SU-DHL-6 (cell line): Measurements from ENCODE around the gene ACSL3.

Experiments
- H2AFZ ChIP-seq: fragments of 200-600 bp; sonication (generic); 2 replicates; pipeline ENCODE4 v1.6.1; 2014; ENCODE audit warnings: low read depth, mild to moderate bottlenecking, moderate library complexity, mixed read lengths, antibody characterized with exemption, low read length; ENCODE audit not compliant: severe bottlenecking
- H3F3A ChIP-seq: fragments of 200-600 bp; shearing (Covaris generic); 2 replicates; pipeline ENCODE4 v1.6.0; 2016; ENCODE audit warnings: antibody characterized with exemption, mild to moderate bottlenecking; ENCODE audit not compliant: insufficient read depth
- H3K27ac ChIP-seq: fragments of 200-600 bp; sonication (generic); 2 replicates; pipeline ENCODE4 v1.5.1; 2016; ENCODE audit warnings: low read depth, mild to moderate bottlenecking, low read length, moderate library complexity, mixed read lengths
- H3K27me3 ChIP-seq: fragments of 200-600 bp; sonication (generic), shearing (Covaris generic); 2 replicates; pipeline ENCODE4 v1.6.0; 2014; ENCODE audit warnings: mild to moderate bottlenecking, low read length
- H3K36me3 ChIP-seq: fragments of 200-600 bp; sonication (generic); 2 replicates; pipeline ENCODE4 v1.6.1; 2014; ENCODE audit warnings: mild to moderate bottlenecking, low read length, mixed read lengths
- H3K4me2 ChIP-seq: fragments of 300-600, 200-600 bp; shearing (Covaris generic), sonication (generic); 2 replicates; pipeline ENCODE4 v1.6.0; 2014; ENCODE audit warnings: low read length, low read depth, mild to moderate bottlenecking; ENCODE audit not compliant: poor library complexity, severe bottlenecking
- H3K4me3 ChIP-seq: fragments of 200-600 bp; sonication (generic); 2 replicates; pipeline ENCODE4 v1.5.1; 2014; ENCODE audit warnings: antibody characterized with exemption, low read length, mild to moderate bottlenecking, mixed read lengths; ENCODE audit not compliant: insufficient read depth, poor library complexity, severe bottlenecking
- H3K79me2 ChIP-seq: fragments of 200-600 bp; sonication (generic); 2 replicates; pipeline ENCODE4 v1.6.1; 2014; ENCODE audit warnings: mild to moderate bottlenecking, low read length, moderate library complexity; ENCODE audit not compliant: insufficient read depth
- H3K9ac ChIP-seq: fragments of 200-600 bp; sonication (generic); 2 replicates; pipeline ENCODE4 v1.7.0; 2014; ENCODE audit warnings: mild to moderate bottlenecking, low read length
- H3K9me2 ChIP-seq: fragments of 200-600 bp; sonication (generic); replicated peaks from 2 replicates; pipeline ENCODE4 v1.6.1; 2014; ENCODE audit warnings: low read length; ENCODE audit not compliant: insufficient read depth
- H3K9me3 ChIP-seq: fragments of 200-600 bp; sonication (generic); 2 replicates; pipeline ENCODE4 v1.6.1; 2014; ENCODE audit warnings: low read length, mixed read lengths; ENCODE audit not compliant: insufficient read depth
- H4K20me1 ChIP-seq: fragments of 200-600 bp; sonication (generic); 2 replicates; pipeline ENCODE4 v1.6.1; 2014; ENCODE audit warnings: low read depth, mild to moderate bottlenecking, antibody characterized with exemption, low read length, moderate library complexity, mixed read lengths
- EZH2phosphoT487 ChIP-seq: fragments of 200-600 bp; sonication (generic), shearing (Covaris generic); conservative IDR thresholded peaks from 2 replicates; pipeline ENCODE4 v1.6.1; 2018; ENCODE audit warnings: mild to moderate bottlenecking, antibody characterized with exemption, low read length, moderate library complexity, mixed read lengths
- TF ChIP-seq, protein P1 (sequence below): fragments of 200-600 bp; sonication (generic); IDR thresholded peaks from one replicate; pipeline ENCODE4 v1.5.1; 2017; ENCODE audit warnings: antibody characterized with exemption, mild to moderate bottlenecking, low read length, moderate library complexity; ENCODE audit not compliant: insufficient read depth, poor library complexity, severe bottlenecking

ACSL3 gene

GRCh38 chr2:222959358-222959757 is 98.5 kb downstream of the ACSL3 start:
- Histone ChIP-seq H3K27me3 (no peaks in the 10 kb centered on the region), H3K27ac (no peak overlapping the region), H3K36me3 (no peaks in the 10 kb centered on the region), H4K20me1 (no peaks in the 10 kb centered on the region), H3K79me2 (no peaks in the 10 kb centered on the region), H3K9ac (no peak overlapping the region), H3K9me2 (no peaks in the 10 kb centered on the region), H3F3A (no peaks in the 10 kb centered on the region), H3K4me3 (no peak overlapping the region), H3K4me2 (no peak overlapping the region), H2AFZ (no peak overlapping the region), H3K9me3 (0 out of 2 replicates have a peak, but pooled peaks cover 3% of the 10 kb centered on the region)
- TF ChIP-seq, protein P1, sequence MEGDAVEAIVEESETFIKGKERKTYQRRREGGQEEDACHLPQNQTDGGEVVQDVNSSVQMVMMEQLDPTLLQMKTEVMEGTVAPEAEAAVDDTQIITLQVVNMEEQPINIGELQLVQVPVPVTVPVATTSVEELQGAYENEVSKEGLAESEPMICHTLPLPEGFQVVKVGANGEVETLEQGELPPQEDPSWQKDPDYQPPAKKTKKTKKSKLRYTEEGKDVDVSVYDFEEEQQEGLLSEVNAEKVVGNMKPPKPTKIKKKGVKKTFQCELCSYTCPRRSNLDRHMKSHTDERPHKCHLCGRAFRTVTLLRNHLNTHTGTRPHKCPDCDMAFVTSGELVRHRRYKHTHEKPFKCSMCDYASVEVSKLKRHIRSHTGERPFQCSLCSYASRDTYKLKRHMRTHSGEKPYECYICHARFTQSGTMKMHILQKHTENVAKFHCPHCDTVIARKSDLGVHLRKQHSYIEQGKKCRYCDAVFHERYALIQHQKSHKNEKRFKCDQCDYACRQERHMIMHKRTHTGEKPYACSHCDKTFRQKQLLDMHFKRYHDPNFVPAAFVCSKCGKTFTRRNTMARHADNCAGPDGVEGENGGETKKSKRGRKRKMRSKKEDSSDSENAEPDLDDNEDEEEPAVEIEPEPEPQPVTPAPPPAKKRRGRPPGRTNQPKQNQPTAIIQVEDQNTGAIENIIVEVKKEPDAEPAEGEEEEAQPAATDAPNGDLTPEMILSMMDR, result no peak
- TF ChIP-seq EZH2phosphoT487, result no peak

- no peaks in the 10 kb centered on the region for H3K9me2 ChIP-seq
Measured at GRCh38 chr2:222960126-222960525, 99.3 kb downstream of the ACSL3 start.

GRCh38 chr2:222963641-222964040 is 102.8 kb downstream of the ACSL3 start:
- Histone ChIP-seq H3K79me2 (no peaks in the 10 kb centered on the region), H3K4me2 (no peak overlapping the region), H3K9me3 (0 out of 2 replicates have a peak, but pooled peaks cover 5% of the 10 kb centered on the region), H3K36me3 (no peaks in the 10 kb centered on the region), H3K27ac (no peak overlapping the region), H4K20me1 (no peaks in the 10 kb centered on the region), H3K27me3 (no peaks in the 10 kb centered on the region), H2AFZ (no peak overlapping the region), H3K4me3 (no peak overlapping the region), H3K9me2 (no peaks in the 10 kb centered on the region), H3K9ac (no peak overlapping the region), H3F3A (no peaks in the 10 kb centered on the region)
- TF ChIP-seq EZH2phosphoT487, result no peak
- TF ChIP-seq, protein P1, result no peak

More at GRCh38 chr2:222960126-222960525, 99.3 kb downstream of the ACSL3 start:
- TF ChIP-seq EZH2phosphoT487, result no peak
- TF ChIP-seq, protein P1, result no peak
- no peak overlapping the region for H3K27ac ChIP-seq
- no peak overlapping the region for H3K9ac ChIP-seq
- H3K4me3 ChIP-seq, result no peak overlapping the region
- H3K36me3 ChIP-seq, result no peaks in the 10 kb centered on the region
- no peak overlapping the region for H3K4me2 ChIP-seq
- H3K9me3 ChIP-seq, result 0 out of 2 replicates have a peak, but pooled peaks cover 5% of the 10 kb centered on the region
- no peaks in the 10 kb centered on the region for H3K27me3 ChIP-seq
- no peaks in the 10 kb centered on the region for H3K79me2 ChIP-seq
- H3F3A ChIP-seq, result no peaks in the 10 kb centered on the region
- no peaks in the 10 kb centered on the region for H4K20me1 ChIP-seq
- no peak overlapping the region for H2AFZ ChIP-seq
